GM23248 (cell line): ENCODE results near the gene CALY.

Experiments used
- EZH2 ChIP-seq: fragments of 200-600 bp; sonication (generic); IDR thresholded peaks from 2 replicates; pipeline ENCODE4 v1.6.1; 2018; ENCODE audit warnings: antibody characterized with exemption, mild to moderate bottlenecking; ENCODE audit not compliant: insufficient read depth, poor library complexity, severe bottlenecking
- EZH2phosphoT487 ChIP-seq: fragments of 200-600 bp; sonication (generic); IDR thresholded peaks from 2 replicates; pipeline ENCODE4 v1.6.1; 2018; ENCODE audit warnings: antibody characterized with exemption, moderate library complexity, mild to moderate bottlenecking, low read depth; ENCODE audit not compliant: insufficient read depth

GRCh38 chr10:133329491-133330202 lies 7.0 kb downstream of the CALY start:
- TF ChIP-seq EZH2 (no peak), EZH2phosphoT487 (no peak)
